H9 (cell line): ENCODE measurements around the gene ADNP2. TPM values are rescaled to one million over a fixed set of nuclear protein-coding genes. Genes with fewer than 3 reads are reported as not detected.

Experiments used
- DNase-seq: peaks from one replicate; pipeline ENCODE4 v3.0.0-alpha.2; 2017
- H2AFZ ChIP-seq: one replicate; pipeline ENCODE4 v1.6.1; 2013; ENCODE audit warnings: mild to moderate bottlenecking, low read length, control low read depth, moderate library complexity
- H2AK5ac ChIP-seq: 2 replicates; pipeline ENCODE4 v1.6.1; 2013; ENCODE audit warnings: low read length, control low read depth, mixed read lengths; ENCODE audit not compliant: insufficient read length
- H2BK120ac ChIP-seq: one replicate; pipeline ENCODE4 v1.6.1; 2013; ENCODE audit warnings: low read depth, mild to moderate bottlenecking, low read length, control low read depth, inconsistent platforms; ENCODE audit not compliant: poor library complexity, severe bottlenecking
- H2BK12ac ChIP-seq: 2 replicates; pipeline ENCODE4 v1.6.1; 2013; ENCODE audit warnings: low read length, control low read depth, mixed read lengths, low read depth; ENCODE audit not compliant: insufficient read length
- H2BK15ac ChIP-seq: 2 replicates; pipeline ENCODE4 v1.6.1; 2013; ENCODE audit warnings: low read depth, low read length, control low read depth
- H2BK20ac ChIP-seq: one replicate; pipeline ENCODE4 v1.6.1; 2013; ENCODE audit warnings: low read depth, mild to moderate bottlenecking, low read length, control low read depth, inconsistent platforms; ENCODE audit not compliant: poor library complexity, severe bottlenecking
- H2BK5ac ChIP-seq: 2 replicates; pipeline ENCODE4 v1.6.1; 2013; ENCODE audit warnings: low read length, control low read depth, mixed read lengths; ENCODE audit not compliant: insufficient read length
- H3K14ac ChIP-seq: 2 replicates; pipeline ENCODE4 v1.6.1; 2013; ENCODE audit warnings: low read length, control low read depth; ENCODE audit not compliant: insufficient read depth
- H3K18ac ChIP-seq: 2 replicates; pipeline ENCODE4 v1.6.1; 2013; ENCODE audit warnings: low read depth, mild to moderate bottlenecking, mixed read lengths, low read length, control low read depth; ENCODE audit not compliant: insufficient read length
- H3K23ac ChIP-seq: 2 replicates; pipeline ENCODE4 v1.6.1; 2013; ENCODE audit warnings: low read length, control low read depth, mixed read lengths, low read depth; ENCODE audit not compliant: insufficient read length
- H3K23me2 ChIP-seq: 2 replicates; pipeline ENCODE4 v1.6.1; 2013; ENCODE audit warnings: low read depth, mild to moderate bottlenecking, mixed read lengths, low read length, control low read depth; ENCODE audit not compliant: insufficient read length, poor library complexity, severe bottlenecking
- H3K27ac ChIP-seq: 2 replicates; pipeline ENCODE4 v1.5.1; 2013; ENCODE audit warnings: low read length, control low read depth, mixed read lengths, low read depth; ENCODE audit not compliant: insufficient read length
- H3K27me3 ChIP-seq: 2 replicates; pipeline ENCODE4 v1.6.1; 2013; ENCODE audit warnings: low read length, control low read depth, inconsistent platforms; ENCODE audit not compliant: insufficient read depth
- H3K4ac ChIP-seq: 2 replicates; pipeline ENCODE4 v1.6.1; 2013; ENCODE audit warnings: low read depth, mild to moderate bottlenecking, control low read depth, inconsistent platforms, low read length, moderate library complexity
- H3K4me1 ChIP-seq: 2 replicates; pipeline ENCODE4 v1.6.1; 2013; ENCODE audit warnings: low read length, control low read depth, inconsistent platforms; ENCODE audit not compliant: insufficient read depth
- H3K4me2 ChIP-seq: 2 replicates; pipeline ENCODE4 v1.6.1; 2013; ENCODE audit warnings: low read length, control low read depth, mixed read lengths; ENCODE audit not compliant: insufficient read length, insufficient read depth
- H3K56ac ChIP-seq: 2 replicates; pipeline ENCODE4 v1.6.1; 2013; ENCODE audit warnings: low read depth, mild to moderate bottlenecking, mixed read lengths, low read length, control low read depth; ENCODE audit not compliant: insufficient read length
- H3K79me1 ChIP-seq: 2 replicates; pipeline ENCODE4 v1.6.1; 2013; ENCODE audit warnings: low read depth, mild to moderate bottlenecking, moderate library complexity, low read length, control low read depth, inconsistent platforms; ENCODE audit not compliant: insufficient read depth, poor library complexity, severe bottlenecking
- H3K79me2 ChIP-seq: 2 replicates; pipeline ENCODE4 v1.6.1; 2013; ENCODE audit warnings: low read length, control low read depth, inconsistent platforms; ENCODE audit not compliant: insufficient read depth
- H3K9ac ChIP-seq: 2 replicates; pipeline ENCODE4 v1.6.1; 2013; ENCODE audit warnings: low read length, control low read depth, mixed read lengths; ENCODE audit not compliant: insufficient read length; ENCODE audit errors: extremely low read depth
- H3K9me3 ChIP-seq: one replicate; pipeline ENCODE4 v1.6.1; 2013; ENCODE audit warnings: low read depth, low read length, inconsistent platforms; ENCODE audit not compliant: control insufficient read depth
- H3T11ph ChIP-seq: one replicate; pipeline ENCODE4 v1.6.1; 2013; ENCODE audit warnings: mild to moderate bottlenecking, low read length, control low read depth, inconsistent platforms
- H4K20me1 ChIP-seq: one replicate; pipeline ENCODE4 v1.6.1; 2013; ENCODE audit not compliant: control insufficient read depth, insufficient read length, insufficient read depth
- H4K5ac ChIP-seq: 2 replicates; pipeline ENCODE4 v1.6.1; 2013; ENCODE audit warnings: low read depth, mild to moderate bottlenecking, mixed read lengths, low read length, control low read depth; ENCODE audit not compliant: insufficient read length
- H4K8ac ChIP-seq: replicated peaks from 2 replicates; pipeline ENCODE4 v1.6.1; 2013; ENCODE audit warnings: low read length, control low read depth, mixed read lengths, low read depth; ENCODE audit not compliant: insufficient read length
- H4K91ac ChIP-seq: 2 replicates; pipeline ENCODE4 v1.6.1; 2013; ENCODE audit warnings: low read depth, mild to moderate bottlenecking, moderate library complexity, mixed read lengths, low read length, control low read depth; ENCODE audit not compliant: insufficient read length
- H3K27ac Mint-ChIP-seq, 3 experiments: 2 replicates in 2 of 3; 3 replicates in 1 of 3; pipeline ENCODE4 v1.8.0; 2020 to 2021; ENCODE audit warnings: mixed read lengths in 3 of 3, mild to moderate bottlenecking in 1 of 3, moderate library complexity in 1 of 3
- H3K27me3 Mint-ChIP-seq: 2 replicates; pipeline ENCODE4 v1.8.0; 2021; ENCODE audit warnings: low read depth, mild to moderate bottlenecking, moderate library complexity, mixed read lengths
- H3K36me3 Mint-ChIP-seq, 3 experiments: 2 replicates in 2 of 3; 3 replicates in 1 of 3; pipeline ENCODE4 v1.8.0; 2020 to 2021; ENCODE audit warnings: low read depth in 3 of 3, mixed read lengths in 3 of 3; ENCODE audit not compliant: insufficient read depth in 1 of 3
- H3K4me1 Mint-ChIP-seq, 2 experiments: 2 replicates each; pipeline ENCODE4 v1.8.0; 2020; ENCODE audit warnings: mixed read lengths in 2 of 2
- H3K4me3 Mint-ChIP-seq, 2 experiments: 2 replicates in 1 of 2; 3 replicates in 1 of 2; pipeline ENCODE4 v1.8.0; 2020 to 2021; ENCODE audit warnings: mild to moderate bottlenecking in 2 of 2, mixed read lengths in 2 of 2, moderate library complexity in 1 of 2
- H3K9me3 Mint-ChIP-seq, 2 experiments: 2 replicates in 1 of 2; 3 replicates in 1 of 2; pipeline ENCODE4 v1.8.0; 2020; ENCODE audit warnings: mild to moderate bottlenecking in 2 of 2, mixed read lengths in 2 of 2, moderate library complexity in 1 of 2
- WGBS: extraction: QIAGEN DNeasy Blood & Tissue Kit; methylation state at CpG from one replicate; pipeline ENCODE4 v1.1.7; 2013; ENCODE audit warnings: missing lambda C conversion rate, low lambda C conversion rate, mixed read lengths; ENCODE audit not compliant: insufficient read length; ENCODE audit errors: extremely low coverage; 5-methylcytosine and 5-hydroxymethylcytosine counted together
- total RNA-seq: library from RNA; stranded (reverse); gene quantifications from 2 replicates; pipeline ENCODE4 v1.2.1, GENCODE V29; 2021
- TF ChIP-seq, protein P1 (sequence below): fragments of 200-600 bp; sonication (generic); conservative IDR thresholded peaks from 3 replicates; pipeline ENCODE4 v1.8.0; 2021; ENCODE audit warnings: antibody characterized with exemption, mild to moderate bottlenecking

The ADNP2 gene
- total RNA-seq, 1 experiment from 2014 or later = 53.5 TPM

DNA sequence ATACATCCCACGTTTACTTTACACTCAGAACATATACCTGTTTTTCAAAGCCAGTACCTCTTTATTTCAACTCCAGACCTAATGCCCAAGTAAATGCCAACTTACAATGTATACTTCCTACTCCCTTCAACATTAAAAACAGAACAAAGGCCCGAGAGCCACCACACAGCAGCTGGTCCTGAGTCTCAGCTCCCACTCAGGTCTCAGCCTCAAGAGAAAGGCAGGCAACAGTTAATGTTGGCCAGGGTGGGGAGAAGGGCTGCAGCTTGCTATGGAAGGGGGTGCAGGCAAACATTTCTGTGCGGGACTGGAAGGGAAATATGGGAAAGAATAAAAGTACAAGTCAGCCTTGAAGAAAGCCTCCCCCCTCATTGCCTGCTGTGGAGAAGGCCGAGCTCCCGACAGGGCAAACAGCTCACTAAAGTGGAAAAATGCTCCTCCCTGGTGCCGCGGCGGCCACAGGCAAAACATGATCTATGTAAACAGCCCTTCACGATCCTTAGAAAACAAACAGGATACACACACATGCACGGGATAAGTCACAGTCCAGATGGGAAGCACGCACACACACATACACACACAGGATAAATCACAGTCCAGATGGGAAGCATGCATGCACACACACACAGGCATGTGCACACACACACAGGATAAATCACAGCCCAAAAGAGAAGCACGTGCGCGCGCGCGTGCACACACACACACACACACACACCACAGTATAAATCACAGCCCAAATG, 67.4 kb downstream of the ADNP2 start:
- Histone ChIP-seq H3K27me3 (no peaks in the 10 kb centered on the region), H2BK5ac (no peak overlapping the region), H2BK15ac (no peak overlapping the region), H3K23me2 (no peaks in the 10 kb centered on the region), H2BK12ac (no peak overlapping the region), H3K14ac (no peak overlapping the region), H2AFZ (no peak overlapping the region), H2BK20ac (no peak overlapping the region), H3K9me3 (no peaks in the 10 kb centered on the region), H3K4me2 (no peak overlapping the region), H4K8ac (no peak overlapping the region), H2AK5ac (no peak overlapping the region), H4K5ac (no peak overlapping the region), H3K4ac (no peak overlapping the region), H3K23ac (no peak overlapping the region), H3K9ac (no peak overlapping the region), H2BK120ac (no peak overlapping the region), H3K27ac (no peak overlapping the region), H4K91ac (no peak overlapping the region), H3T11ph (no peak overlapping the region), H3K56ac (no peak overlapping the region), H3K79me1 (no peaks in the 10 kb centered on the region), H3K4me1 (no peaks in the 10 kb centered on the region), H4K20me1 (no peaks in the 10 kb centered on the region), H3K18ac (no peak overlapping the region), H3K79me2 (no peaks in the 10 kb centered on the region)
- Mint-ChIP-seq H3K27ac (no peak overlapping the region), H3K27me3 (no peaks in the 10 kb centered on the region; the same call in 1 of the 2 replicates), H3K9me3 (no peaks in the 10 kb centered on the region), H3K36me3 (peaks cover 0 to 1% (median 0%) of the 10 kb centered on the region in 3 experiments; a peak in 2 of 7 replicates), H3K4me3 (no peak overlapping the region), H3K4me1 (peaks cover 0 to 5% of the 10 kb centered on the region in 2 experiments; a peak in 1 of 4 replicates)
- TF ChIP-seq, protein P1, sequence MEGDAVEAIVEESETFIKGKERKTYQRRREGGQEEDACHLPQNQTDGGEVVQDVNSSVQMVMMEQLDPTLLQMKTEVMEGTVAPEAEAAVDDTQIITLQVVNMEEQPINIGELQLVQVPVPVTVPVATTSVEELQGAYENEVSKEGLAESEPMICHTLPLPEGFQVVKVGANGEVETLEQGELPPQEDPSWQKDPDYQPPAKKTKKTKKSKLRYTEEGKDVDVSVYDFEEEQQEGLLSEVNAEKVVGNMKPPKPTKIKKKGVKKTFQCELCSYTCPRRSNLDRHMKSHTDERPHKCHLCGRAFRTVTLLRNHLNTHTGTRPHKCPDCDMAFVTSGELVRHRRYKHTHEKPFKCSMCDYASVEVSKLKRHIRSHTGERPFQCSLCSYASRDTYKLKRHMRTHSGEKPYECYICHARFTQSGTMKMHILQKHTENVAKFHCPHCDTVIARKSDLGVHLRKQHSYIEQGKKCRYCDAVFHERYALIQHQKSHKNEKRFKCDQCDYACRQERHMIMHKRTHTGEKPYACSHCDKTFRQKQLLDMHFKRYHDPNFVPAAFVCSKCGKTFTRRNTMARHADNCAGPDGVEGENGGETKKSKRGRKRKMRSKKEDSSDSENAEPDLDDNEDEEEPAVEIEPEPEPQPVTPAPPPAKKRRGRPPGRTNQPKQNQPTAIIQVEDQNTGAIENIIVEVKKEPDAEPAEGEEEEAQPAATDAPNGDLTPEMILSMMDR = no peak
- WGBS = no CpG with 5 or more reads among the region's 17 CpGs
- no peak for DNase-seq
